Loucy (cell line): ENCODE results near the gene LY6G6D.

Experiments used
- H2AFZ ChIP-seq: fragments of 200-600 bp; sonication (generic); 2 replicates; pipeline ENCODE4 v1.6.0; 2016; ENCODE audit warnings: antibody characterized with exemption, mild to moderate bottlenecking, low read length, moderate library complexity
- H3F3A ChIP-seq: fragments of 200-600 bp; 2 replicates; pipeline ENCODE4 v1.6.0; 2016; ENCODE audit warnings: antibody characterized with exemption, low read depth, mild to moderate bottlenecking
- H3K27me3 ChIP-seq: fragments of 200-600 bp; sonication (generic); 2 replicates; pipeline ENCODE4 v1.6.1; 2014; ENCODE audit warnings: low read length, mild to moderate bottlenecking; ENCODE audit not compliant: insufficient read depth, poor library complexity, severe bottlenecking
- H3K36me3 ChIP-seq: fragments of 200-600 bp; sonication (generic); 2 replicates; pipeline ENCODE4 v1.6.1; 2016; ENCODE audit warnings: low read length; ENCODE audit not compliant: insufficient read depth
- H3K4me1 ChIP-seq: fragments of 200-600 bp; sonication (generic); 2 replicates; pipeline ENCODE4 v1.5.1; 2014; ENCODE audit warnings: low read length, mild to moderate bottlenecking; ENCODE audit not compliant: insufficient read depth, poor library complexity, severe bottlenecking
- H3K4me2 ChIP-seq: fragments of 200-600 bp; sonication (generic); 2 replicates; pipeline ENCODE4 v1.6.0; 2014; ENCODE audit warnings: antibody characterized with exemption, low read length, low read depth, mild to moderate bottlenecking; ENCODE audit not compliant: poor library complexity, severe bottlenecking
- H3K4me3 ChIP-seq: fragments of 200-600 bp; sonication (generic); 2 replicates; pipeline ENCODE4 v1.5.1; 2014; ENCODE audit warnings: low read length, mild to moderate bottlenecking, mixed read lengths; ENCODE audit not compliant: poor library complexity, severe bottlenecking
- H3K79me2 ChIP-seq: fragments of 200-600 bp; sonication (generic); 2 replicates; pipeline ENCODE4 v1.6.1; 2014; ENCODE audit warnings: low read length; ENCODE audit not compliant: insufficient read depth
- H3K9ac ChIP-seq: fragments of 200-600 bp; sonication (generic); 2 replicates; pipeline ENCODE4 v1.6.0; 2014; ENCODE audit warnings: mild to moderate bottlenecking, low read depth, low read length, moderate library complexity; ENCODE audit not compliant: poor library complexity, severe bottlenecking
- H3K9me2 ChIP-seq: fragments of 200-600 bp; sonication (generic); replicated peaks from 2 replicates; pipeline ENCODE4 v1.6.1; 2016; ENCODE audit warnings: low read depth, low read length, mixed read lengths
- H3K9me3 ChIP-seq: fragments of 200-600 bp; sonication (generic); 2 replicates; pipeline ENCODE4 v1.6.1; 2014; ENCODE audit warnings: mild to moderate bottlenecking, antibody characterized with exemption, low read length, low read depth; ENCODE audit not compliant: insufficient read depth
- H4K20me1 ChIP-seq: fragments of 200-600 bp; sonication (generic); 2 replicates; pipeline ENCODE4 v1.6.0; 2014; ENCODE audit warnings: antibody characterized with exemption, low read length, mild to moderate bottlenecking; ENCODE audit not compliant: insufficient read depth, poor library complexity, severe bottlenecking
- CTCF ChIP-seq: fragments of 200-600 bp; sonication (generic); conservative IDR thresholded peaks from 2 replicates; pipeline ENCODE4 v1.5.1; 2014; ENCODE audit warnings: mild to moderate bottlenecking, antibody characterized with exemption, low read length
- EZH2phosphoT487 ChIP-seq: fragments of 200-600 bp; IDR thresholded peaks from 2 replicates; pipeline ENCODE4 v1.6.1; 2018; ENCODE audit warnings: antibody characterized with exemption, mild to moderate bottlenecking, moderate library complexity, borderline replicate concordance

The LY6G6D gene

GRCh38 chr6:31715022-31715958 lies at the start of gene LY6G6D:
Gene LY6G6D (plus strand): TSS chr6:31715348. CDS start chr6:31715356, 8 bp downstream.
- Histone ChIP-seq H3K4me2 (no peak within 1 kb of the TSS), H2AFZ (peak within 1 kb of the TSS; percentile 60; the same call in 1 of the 2 replicates)

GRCh38 chr6:31665501-31666336 lies 49.4 kb upstream of the LY6G6D start, which contains the start of gene CSNK2B:
Gene CSNK2B (plus strand): TSS chr6:31666080. CDS start chr6:31666832, 752 bp downstream.
- Histone ChIP-seq H2AFZ (peak within 1 kb of the TSS; percentile 68), H3K27me3 (no peaks in the 10 kb centered on the region), H3K4me2 (peak within 1 kb of the TSS; percentile 99), H3K9me2 (no peaks in the 10 kb centered on the region), H3K4me1 (peaks cover 43% of the 10 kb centered on the region), H3K9ac (peak within 1 kb of the TSS; percentile 98), H3K9me3 (no peaks in the 10 kb centered on the region), H3F3A (no peaks in the 10 kb centered on the region), H4K20me1 (peaks cover 21% of the 10 kb centered on the region), H3K36me3 (peaks cover 35% of the 10 kb centered on the region; the same call in 1 of the 2 replicates), H3K4me3 (peak within 1 kb of the TSS; percentile 88), H3K79me2 (peaks cover 74% of the 10 kb centered on the region)
- TF ChIP-seq CTCF (no peak), EZH2phosphoT487 (no peak)

More at GRCh38 chr6:31715022-31715958, at the start of gene LY6G6D:
- H3K9me2 ChIP-seq = no peaks in the 10 kb centered on the region
- H3K36me3 ChIP-seq = no peaks in the 10 kb centered on the region
- peak within 1 kb of the TSS; percentile 52 for H3K9ac ChIP-seq
- no peaks in the 10 kb centered on the region for H3K27me3 ChIP-seq
- H4K20me1 ChIP-seq = no peaks in the 10 kb centered on the region
- H3K4me1 ChIP-seq = peaks cover 40% of the 10 kb centered on the region
- H3K9me3 ChIP-seq = no peaks in the 10 kb centered on the region
- H3K79me2 ChIP-seq = no peaks in the 10 kb centered on the region
- TF ChIP-seq EZH2phosphoT487 (no peak), CTCF (no peak)
- H3F3A ChIP-seq = no peaks in the 10 kb centered on the region
- no peak within 1 kb of the TSS for H3K4me3 ChIP-seq

- TF ChIP-seq CTCF (no peak), EZH2phosphoT487 (no peak)
- H3K9ac ChIP-seq = peak overlapping the region; percentile 98
- peaks cover 38% of the 10 kb centered on the region for H3K4me1 ChIP-seq
- H3K4me2 ChIP-seq = peak overlapping the region; percentile 99
- peak overlapping the region; percentile 65 for H2AFZ ChIP-seq
- no peaks in the 10 kb centered on the region for H3K9me3 ChIP-seq
- H3K36me3 ChIP-seq = peaks cover 43% of the 10 kb centered on the region; the same call in 1 of the 2 replicates
- H3K4me3 ChIP-seq = peak overlapping the region; percentile 88
- H4K20me1 ChIP-seq = peaks cover 22% of the 10 kb centered on the region
- H3K9me2 ChIP-seq = no peaks in the 10 kb centered on the region
- no peaks in the 10 kb centered on the region for H3F3A ChIP-seq
- peaks cover 77% of the 10 kb centered on the region for H3K79me2 ChIP-seq
- H3K27me3 ChIP-seq = no peaks in the 10 kb centered on the region
Measured at GRCh38 chr6:31666337-31666965, 48.7 kb upstream of the LY6G6D start.
